HG03520 (cell line): ENCODE data around the gene TPD52L1.
A peak's percentile ranks its signal among the peaks of the same experiment; 100 is the strongest.

Experiments
- ATAC-seq: cut with Tn5 transposase; IDR thresholded peaks from one replicate; pipeline ENCODE4 v1.9.1; 2021; ENCODE audit warnings: mild to moderate bottlenecking, moderate library complexity; ENCODE audit not compliant: unreplicated experiment

TPD52L1 gene

DNA sequence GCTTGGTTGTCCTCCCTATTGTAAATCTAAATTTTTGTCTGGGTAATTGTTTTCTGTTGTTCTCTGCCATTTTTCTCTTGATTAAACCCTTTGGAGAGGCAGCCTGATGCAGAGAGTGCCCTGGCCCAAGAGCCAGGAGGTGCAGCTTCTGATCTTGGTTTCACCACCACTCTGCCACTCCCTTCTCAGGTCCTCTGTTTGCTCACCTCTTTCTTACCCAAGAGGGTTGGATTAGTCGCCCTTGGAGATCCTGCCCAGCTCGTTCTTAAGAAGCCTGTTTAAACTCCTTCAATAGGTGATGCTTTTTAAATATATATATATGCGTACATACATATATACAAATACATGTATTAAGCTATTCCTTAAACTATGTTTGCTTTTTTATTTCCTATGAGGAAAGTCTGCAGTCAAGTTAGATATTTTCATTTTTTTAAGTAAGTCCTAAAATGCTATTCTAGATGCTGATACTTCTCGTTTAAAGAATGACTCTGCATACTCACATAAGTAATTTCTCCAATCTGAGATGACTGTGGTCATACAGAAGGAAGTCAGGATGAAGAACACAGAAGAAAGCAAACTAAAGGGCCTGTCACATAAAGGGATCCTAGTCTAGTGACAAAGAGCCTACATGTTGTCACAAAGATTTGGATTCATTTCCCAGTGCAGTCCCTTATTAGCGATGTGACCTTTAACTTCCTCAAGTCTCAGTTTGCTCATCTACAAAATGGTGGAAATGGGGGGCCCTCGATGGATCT is 19.9 kb downstream of the TPD52L1 start:
- ATAC-seq, result no peak

DNA sequence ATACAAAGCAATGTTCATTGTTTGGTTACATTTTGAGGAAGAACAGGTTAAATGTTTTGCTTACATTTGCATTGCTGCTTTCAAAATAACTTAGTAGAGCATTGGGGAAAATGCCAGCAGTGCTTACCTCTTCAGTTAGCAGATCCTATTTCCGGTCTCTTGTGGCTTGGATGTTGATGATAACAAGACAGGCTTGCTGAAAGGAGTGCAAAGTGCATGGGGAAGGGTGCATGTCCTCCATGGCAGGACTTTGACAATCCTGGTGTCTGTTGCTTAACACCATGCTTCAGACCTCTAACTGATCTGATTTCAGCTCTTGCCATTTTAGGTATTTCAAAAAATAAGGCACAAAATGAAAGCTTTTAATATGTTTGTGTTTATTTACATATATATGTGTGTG is 21.1 kb downstream of the TPD52L1 start:
- ATAC-seq, result no peak

DNA sequence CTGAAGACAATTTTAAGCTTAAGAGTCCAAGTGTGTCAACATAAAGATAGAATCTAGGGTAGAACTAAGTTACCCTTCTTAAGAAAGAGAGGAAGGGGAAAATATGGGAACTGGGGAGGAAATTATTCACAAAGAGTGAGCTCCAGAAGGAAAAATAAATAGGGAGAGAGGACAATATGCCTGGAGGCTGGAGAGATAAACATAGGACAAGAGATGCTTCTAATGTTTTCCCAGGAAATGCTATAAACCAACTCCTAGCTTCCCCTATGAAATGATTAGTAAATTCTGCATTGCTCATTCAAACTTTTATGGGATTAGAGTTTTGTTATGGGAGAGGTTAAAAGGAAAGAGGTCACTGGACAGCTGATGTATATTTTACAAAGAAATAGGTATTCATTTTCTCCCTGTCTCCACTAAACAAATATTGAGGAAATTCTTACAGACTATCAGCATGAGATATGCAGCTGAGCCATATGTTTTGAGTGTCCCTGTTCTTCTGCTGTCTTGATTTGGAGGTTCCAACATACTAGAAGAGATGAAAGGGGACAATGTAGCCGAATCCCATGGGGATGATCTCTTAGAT is 22.0 kb downstream of the TPD52L1 start:
- ATAC-seq, result no peak

DNA sequence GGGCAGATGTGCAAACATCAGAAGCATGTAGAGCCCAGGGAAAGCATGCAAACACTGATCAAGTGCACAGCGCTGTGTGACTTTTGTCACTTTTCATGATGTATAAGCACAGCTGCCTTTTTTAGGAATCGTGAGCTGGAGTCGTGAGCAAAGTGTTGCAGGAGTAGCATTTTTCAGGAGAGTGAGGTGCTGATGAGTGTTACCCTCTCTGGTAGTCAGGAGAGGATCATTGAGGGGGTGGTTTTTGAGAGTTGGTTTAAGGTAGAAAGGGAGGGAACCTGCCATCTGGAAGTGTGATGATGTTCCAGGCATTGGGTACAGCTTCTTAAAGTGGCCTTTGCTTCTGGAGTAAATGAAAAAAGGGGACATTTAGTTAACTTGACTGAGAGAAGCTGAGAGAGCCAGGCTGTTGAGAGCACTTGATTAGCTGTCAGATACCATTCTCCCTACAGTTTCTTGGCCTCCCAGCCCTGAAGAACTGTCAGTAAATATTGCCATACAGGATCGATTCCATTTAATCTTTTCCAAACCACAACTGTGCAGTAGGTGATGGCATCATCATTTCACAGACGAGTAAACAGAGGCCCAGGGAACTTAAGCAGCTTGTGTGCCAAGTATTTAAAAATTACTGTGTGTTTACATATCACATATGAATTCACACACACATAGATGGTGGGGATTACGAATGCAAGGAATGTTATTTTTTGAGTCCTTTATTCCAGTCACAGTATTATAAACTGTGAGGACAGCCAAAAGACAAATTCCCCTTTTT is 28.9 kb downstream of the TPD52L1 start:
- no peak for ATAC-seq

DNA sequence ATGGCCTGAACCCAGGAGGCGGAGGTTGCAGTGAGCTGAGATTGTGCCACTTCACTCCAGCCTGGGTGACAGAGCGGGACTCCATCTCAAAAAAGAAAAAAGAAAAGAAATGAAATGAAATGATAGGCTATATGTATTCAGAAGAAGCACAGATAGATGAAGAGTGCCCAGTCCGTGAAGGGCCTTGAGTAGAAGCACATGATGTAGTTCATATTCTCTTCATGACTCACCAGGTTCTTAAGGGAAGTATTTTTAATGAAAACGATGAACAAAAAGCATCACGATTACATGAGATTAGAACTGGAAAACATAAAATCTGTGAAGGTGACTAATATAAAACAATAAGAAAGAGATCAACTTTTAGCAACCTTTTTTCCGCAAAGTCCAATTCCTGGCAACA is 29.8 kb downstream of the TPD52L1 start:
- no peak for ATAC-seq

DNA sequence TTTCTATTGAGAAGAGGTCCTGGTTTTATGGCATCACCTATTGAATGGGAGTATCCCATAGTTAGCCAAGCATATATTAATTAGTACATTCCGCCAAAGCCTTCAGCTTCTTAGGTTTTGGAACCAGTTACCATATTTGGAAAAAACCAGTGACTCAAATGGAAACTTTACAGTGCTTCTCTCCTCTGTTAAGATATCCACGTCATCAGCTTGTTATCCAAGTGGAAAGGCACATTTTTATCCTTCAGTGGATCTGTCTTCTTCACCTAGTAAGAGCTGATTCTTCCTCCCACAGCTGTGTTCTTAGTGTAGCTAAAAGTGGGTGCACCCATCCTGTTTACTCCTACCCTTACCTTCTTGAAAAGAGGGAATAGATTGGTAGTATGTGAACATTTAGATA is 34.5 kb downstream of the TPD52L1 start:
- ATAC-seq, result no peak

DNA sequence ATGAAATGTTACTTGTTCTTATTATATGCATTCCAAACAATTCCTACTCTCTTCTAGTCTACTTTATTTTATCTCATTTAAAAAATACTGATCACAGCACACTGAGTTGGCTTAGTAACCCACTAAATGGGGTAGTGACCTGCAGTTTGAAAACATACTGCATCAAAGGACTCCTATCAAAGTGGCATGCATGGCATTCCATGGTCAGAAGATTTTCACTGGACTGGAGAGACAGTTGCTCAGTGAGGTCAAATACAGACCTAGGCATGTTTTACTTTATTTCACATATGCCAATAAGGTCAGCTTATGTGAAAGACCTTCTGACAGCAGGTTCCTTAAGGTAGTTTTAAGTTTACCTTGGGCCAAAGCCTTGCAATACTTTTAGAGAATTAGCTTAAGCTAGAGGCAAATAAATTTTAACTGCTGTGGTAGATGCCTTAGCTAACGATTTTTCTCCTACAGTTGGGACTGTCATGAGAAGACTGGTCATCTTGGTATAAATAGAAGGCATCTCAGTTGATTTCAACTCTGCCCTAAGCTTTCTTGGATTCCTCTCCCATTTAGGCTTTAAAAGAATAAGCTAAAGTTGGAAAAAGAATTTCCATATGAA is 35.1 kb downstream of the TPD52L1 start:
- no peak for ATAC-seq

DNA sequence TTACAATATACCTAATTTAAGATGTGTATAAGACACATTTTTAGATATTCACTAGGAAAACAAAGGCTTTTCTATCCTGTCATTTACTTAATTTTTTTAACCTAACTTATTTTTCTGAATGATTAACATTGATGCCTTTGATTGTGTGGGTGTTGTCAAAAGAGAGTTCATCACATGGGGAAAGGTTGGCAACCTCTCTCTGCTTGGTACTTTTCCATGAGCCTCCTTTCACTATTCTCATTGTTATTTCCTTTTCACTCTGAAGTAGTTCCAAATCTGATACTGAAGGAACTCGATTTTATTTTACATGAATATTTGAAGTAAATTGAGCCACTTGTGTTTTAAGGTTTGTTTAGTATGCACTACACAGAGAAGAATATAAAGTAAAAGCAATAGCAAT is 35.9 kb downstream of the TPD52L1 start:
- ATAC-seq, result no peak

DNA sequence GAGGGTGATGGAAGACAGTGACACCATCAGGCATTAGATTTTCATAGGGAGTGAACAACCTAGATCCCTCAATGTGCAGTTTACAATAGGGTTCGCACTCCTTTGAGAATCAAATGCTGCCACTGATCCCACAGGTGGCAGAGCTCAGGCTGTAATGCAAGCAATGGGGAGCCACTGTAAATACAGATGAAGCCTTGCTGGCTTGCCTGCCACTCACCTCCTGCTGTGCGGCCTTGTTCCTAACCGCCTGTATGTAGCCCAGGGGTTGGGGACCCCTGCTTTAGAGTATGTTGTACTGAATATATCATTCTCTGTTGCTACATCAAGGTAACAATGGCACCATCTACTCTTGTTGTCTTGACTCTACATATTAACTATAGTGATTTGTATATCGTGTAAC is 37.1 kb downstream of the TPD52L1 start:
- no peak for ATAC-seq

DNA sequence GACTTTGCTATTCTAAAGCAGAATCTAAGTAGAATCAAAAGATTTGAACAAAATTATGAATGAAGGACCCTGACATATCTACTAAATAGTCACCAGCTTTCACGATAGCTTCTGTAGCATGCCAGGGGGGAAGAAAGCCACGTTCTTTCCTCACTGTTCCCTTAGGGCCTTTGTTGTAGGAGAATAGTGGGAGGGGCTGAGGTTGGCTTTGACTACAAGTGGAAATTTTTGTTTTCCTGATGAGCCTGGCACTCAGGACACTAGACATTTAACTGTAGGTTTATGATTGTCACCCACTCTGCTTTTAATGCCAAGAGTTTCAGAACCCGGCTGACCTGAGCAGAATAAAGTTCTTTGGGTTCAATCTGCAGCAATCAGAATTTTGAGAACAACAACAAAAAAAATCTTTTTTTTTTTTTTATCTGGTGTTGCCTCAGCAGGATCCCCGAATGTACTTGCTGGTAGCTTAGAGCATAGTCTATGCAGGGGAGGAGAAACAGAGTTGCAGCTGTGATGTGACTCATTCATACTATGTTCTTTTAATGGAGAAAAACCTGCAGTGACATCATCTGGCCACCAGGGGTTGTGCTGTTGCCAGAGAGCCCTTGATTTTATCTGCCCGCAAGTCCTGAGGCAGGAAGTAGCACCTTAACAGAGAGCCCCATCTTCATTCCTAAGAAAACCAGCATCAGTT is 38.5 kb downstream of the TPD52L1 start:
- ATAC-seq, result peak; percentile 99

DNA sequence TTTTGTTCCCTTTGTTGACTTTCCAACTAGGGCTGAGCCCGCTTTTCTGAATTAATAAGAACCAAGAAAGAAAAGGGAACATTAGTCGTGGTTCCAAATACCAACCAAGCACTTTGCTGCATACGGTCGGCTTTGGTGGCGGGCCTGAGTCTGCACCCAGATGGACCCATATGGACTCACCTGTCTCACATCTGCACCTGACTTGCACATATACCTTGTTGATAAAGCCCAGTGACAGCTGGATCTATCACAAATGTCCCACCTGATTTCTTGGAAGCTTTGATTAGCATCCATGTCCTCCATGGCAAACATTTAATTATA is 39.0 kb downstream of the TPD52L1 start:
- peak; percentile 13 for ATAC-seq

DNA sequence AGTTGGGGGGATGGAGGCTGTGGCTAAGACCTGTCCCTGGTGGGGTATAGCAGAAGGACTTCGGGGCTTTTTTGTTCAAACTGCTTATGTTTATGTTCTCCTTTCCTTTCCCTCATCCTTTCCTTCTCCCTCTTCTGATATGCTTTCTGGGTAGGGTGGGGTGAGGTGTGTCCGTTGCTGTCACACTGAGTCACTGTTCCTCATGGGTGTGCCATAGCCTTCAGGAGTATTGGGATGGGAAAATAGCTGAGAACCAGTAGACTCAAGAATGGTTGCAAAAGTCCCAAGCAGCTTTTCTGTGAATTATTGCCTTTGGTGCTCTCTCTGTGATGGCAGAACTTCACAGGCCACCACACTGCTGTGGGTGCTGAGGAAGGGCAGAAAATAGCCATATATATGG is 39.6 kb downstream of the TPD52L1 start:
- no peak for ATAC-seq

DNA sequence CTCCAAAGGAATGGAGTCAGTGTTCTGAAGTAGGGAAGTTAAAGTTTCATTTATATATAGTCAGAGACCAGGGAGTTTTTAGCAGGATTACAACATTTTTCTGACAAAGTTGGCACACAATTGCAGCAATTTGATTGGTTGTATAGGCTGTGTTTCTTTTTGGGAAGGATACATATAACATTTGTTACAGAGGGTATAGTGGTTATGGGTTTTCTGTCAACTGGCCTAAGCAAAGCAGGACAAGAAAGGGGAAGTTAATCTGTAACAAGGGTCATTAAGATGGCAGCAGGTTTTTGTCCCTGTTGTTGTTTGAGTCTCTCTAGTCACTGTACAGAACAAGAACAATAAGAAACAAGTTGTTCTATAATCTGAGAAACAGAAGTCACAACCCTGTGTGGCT is 41.4 kb downstream of the TPD52L1 start:
- ATAC-seq, result no peak

DNA sequence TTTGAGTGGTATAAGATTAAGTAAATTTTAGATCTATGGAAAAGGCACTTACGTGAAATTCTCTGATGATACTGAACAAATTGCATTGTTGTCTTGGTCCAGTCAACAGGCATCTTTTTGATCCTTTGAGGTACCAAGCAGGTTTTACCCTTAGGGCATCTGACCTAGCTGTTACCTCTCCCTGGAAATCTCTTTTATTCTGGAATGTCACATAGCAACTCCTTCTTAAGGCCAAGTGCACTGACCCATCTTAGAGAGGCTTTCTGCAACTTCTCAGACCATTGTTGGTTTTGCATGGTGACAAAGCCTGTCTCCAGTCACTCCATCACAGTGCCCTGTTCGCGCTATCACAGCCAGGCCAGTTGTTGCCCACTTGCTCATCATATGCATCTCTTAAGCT is 42.0 kb downstream of the TPD52L1 start:
- no peak for ATAC-seq

DNA sequence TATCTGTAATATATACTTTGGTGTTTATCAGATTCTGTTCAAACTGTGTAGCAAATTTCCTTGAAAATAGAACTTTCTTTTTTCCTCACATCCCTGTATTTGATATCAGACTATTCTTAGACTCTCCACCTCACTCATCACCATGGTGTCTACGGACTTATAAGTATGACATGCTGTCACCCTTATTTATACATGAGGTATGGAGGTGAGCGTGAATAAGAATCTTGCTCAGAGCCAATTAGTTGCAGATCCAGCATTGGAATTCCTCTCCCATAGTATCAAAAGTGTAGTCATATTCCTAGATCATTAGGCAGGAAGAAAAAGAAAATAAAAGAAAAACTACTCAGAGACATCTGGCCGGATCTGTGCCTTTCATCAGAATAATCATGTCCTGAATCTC is 43.0 kb downstream of the TPD52L1 start:
- no peak for ATAC-seq

DNA sequence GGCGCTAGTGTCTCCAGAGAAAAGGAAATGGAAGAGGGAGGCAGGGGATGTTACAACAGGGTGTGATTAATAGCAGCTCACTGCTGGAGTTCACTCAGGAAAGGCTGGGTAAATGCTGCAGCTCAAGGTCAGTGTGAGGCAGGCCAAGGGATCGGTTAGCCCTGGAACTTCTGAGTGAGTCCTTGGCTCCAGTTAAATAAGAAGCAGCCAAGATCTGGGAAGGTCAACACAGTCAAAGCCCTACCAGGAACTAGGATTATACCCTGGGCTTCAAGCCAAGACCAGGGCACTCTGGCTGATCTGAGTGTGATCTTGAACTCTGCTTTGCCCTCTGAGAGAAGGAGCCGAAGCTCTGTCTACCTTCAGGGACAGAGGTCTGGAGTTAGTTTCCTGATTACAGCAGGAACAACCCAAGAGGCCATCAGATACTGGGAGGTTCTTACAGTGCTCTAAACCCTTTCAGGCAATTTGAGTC is 44.3 kb downstream of the TPD52L1 start:
- no peak for ATAC-seq

DNA sequence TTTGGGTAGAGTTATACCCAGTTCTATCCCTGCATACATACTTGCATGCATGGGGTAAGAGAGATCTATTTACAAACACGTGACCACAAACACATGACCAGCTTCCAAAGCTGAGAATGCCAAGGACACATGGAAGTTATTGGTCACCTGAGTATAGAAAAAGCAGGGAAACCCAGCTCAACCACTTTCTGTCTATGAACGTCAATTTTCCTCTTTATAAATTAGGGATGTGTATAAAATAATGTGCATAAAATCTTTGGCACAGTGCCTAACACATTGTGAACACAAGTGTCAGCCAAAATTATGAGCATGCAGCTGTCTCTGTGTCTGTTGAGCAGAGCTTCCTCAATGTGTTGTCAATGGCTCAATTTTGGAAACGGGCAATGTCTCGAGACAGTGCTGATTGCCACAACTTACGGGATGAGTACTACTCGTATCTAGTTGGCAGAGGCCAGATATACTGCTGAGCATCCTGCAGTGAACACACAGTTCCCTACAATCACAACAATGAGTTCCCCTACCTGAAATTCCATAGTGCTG is 44.9 kb downstream of the TPD52L1 start:
- ATAC-seq, result no peak

DNA sequence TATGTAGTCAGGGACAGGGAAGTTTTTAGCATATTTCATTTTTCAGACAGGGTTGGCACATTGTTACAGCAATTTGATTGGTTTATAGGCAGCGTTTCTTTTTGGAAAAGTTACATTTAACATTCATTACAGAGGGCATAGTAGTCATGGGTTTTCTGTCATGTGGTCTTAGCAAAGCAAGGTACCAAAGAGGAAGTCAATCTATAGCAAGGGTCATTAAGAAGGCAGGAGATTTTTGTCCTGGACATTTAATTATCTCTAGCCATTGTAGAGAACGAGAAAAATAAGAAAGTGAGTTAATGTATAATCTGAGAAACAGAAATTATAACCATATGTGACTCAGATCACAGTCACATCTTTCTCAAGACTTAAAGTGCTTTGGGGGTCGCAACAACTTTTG is 47.4 kb downstream of the TPD52L1 start:
- no peak for ATAC-seq

DNA sequence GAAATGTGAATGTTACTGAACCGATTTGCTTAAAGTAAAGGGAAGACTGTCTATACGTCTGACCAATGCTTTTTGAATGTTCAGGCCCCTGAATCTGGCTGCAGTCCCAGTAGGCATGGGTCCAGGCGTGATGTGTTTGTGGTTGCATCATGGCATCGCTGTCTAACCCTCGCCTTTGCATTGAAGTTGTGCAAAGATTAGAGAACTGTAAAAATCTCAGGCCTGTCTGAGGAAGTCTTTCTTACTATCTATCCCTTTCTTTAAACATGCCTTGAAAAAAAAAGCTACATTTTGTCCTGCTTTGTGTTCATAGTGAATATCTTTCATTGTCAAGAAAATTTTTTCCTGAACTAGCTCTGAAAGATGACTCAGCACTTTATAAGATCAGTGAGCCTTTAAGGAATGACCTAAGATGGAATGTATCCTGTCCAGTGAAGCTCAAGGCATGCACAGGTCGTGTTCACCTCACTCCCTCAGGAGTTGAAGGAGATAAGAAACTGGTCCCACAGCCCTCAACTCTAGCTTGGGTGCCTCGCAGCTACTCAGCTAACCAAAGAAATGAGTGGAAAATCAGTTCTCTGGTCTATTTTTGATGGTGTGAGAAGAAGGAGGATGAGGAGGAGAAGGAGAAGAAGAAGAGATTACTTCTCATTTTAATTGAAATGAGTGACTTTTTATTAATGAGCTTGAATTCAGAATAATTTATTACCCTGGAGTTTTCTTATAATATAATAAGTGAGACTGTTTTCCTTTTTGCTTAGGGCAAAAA is 48.6 kb downstream of the TPD52L1 start:
- no peak for ATAC-seq

DNA sequence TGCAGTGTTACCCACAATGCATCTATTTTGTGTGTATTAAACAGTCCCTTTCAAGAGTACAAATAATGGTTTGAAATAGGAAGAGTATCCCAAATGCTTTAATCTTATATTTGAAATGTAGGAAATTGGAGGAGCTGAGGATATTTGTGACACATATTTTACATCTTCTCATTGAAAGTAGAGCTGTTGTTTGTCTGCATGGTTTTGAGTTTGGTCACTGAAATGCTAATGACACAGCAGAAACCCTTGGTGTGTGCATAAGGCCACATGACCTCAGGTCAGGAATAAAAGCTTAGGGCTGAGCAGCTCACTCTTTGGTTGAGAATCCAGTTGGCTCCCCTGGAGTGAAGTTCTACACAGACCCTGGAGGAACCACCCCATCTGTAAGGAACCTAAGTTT is 49.8 kb downstream of the TPD52L1 start:
- ATAC-seq, result no peak
